GM11168 (cell line): ENCODE data around the gene CRYL1.

Source experiments
- in situ Hi-C: fragments of 300-500 bp; cut with MboI; formaldehyde crosslinking; loops from one replicate; pipeline ENCODE4 v1.12.0; 2022; ENCODE audit warnings: low sequenced_read_pairs; ENCODE audit not compliant: unreplicated experiment

CRYL1 gene

GRCh38 chr13:20534038-20534608 is 8.5 kb upstream of the CRYL1 start:
- in situ Hi-C loops: no loop called here

- in situ Hi-C loops: no loop called here
Observed at GRCh38 chr13:20528452-20528851, 2.8 kb upstream of the CRYL1 start.

GRCh38 chr13:20526664-20527063 is 1.0 kb upstream of the CRYL1 start:
- in situ Hi-C loops: no loop called here

DNA sequence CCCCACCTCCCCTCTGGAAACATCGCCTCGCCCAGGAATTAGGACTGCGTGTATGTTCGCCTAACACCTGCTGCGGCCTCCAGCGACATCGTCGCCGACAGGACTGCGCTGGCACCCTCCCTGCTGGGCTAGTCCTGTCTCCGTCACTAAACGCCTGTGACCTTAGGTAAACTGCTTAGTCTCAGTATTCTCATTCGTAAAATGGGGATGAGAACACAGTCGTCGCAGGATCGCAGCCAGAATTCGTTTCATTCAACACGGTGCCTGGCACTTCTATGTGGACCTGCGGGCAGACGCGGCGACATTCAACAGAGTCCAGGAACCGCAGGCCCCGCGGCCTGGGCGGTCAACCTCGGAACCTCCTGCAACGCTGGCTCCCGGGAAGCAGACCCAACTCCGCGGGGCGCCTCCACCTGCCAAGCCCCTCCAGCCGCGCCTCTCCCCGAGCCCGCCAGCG is 485 bp downstream of the CRYL1 start:
- in situ Hi-C loops: no loop called here

DNA sequence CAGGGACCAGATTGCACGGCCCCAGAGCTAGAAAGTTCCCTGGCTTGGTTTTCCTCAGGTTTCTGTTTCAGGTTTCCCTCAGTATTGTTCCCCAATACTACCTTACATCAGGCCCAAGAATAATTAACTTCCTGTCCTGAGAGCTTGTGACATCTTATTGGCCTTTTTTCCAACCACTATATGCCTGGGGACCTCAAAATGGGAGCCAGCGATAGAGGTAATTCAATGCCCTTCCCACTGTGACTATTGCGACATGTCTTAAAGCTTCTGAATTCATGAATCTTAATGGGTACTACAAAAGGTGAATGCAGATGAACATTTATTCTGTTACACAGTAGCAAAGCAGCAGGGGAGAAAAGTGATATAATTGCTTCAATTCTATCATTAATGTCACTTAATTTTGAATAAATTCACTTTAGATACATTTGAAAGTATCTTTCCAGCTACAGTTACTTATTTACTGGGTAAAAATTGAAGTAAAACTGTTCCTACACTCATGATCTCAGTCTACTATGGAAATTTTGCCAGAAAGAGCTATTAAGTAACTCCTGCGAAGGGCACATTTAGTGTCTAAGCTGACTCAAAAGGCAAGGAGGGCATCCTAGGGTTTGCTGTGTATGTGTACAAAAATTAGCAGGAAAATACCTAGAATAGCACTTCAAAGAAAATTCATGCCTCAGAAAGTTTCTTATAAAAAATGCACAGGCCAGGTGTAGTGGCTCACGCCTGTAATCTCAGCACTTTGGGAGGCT is 4.1 kb downstream of the CRYL1 start:
- in situ Hi-C loops: loop anchor here (25.0 kb wide), 1 partner anchor 391 kb away; the partner anchor contains the start of gene XPO4

GRCh38 chr13:20519875-20520274 is 5.8 kb downstream of the CRYL1 start:
- in situ Hi-C loops: loop anchor here (25.0 kb wide), 1 partner anchor 392 kb away; the partner anchor contains the start of gene XPO4

DNA sequence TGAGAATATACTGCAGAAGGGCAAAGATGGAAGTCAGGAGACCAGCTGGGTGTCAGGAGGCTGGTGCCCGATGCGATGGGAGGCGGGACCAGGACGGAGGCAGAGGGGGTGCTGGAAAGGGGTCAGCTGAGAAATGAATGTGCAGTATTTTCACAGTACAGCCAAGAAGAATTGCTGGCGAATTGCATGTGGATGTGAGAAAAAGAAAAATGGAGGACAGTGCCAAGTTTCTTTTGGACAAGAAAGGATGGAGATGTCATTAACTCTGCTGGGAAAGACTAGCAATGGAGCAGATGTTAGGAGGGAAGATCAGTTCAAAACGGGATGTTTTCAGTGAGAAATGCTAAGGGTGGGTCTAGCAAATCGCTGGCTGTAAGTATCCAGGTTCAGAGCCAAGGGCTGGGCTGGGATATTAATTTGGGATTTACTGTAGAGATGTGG is 7.0 kb downstream of the CRYL1 start:
- in situ Hi-C loops: loop anchor here (25.0 kb wide), 1 partner anchor 394 kb away; the partner anchor contains the start of gene XPO4

DNA sequence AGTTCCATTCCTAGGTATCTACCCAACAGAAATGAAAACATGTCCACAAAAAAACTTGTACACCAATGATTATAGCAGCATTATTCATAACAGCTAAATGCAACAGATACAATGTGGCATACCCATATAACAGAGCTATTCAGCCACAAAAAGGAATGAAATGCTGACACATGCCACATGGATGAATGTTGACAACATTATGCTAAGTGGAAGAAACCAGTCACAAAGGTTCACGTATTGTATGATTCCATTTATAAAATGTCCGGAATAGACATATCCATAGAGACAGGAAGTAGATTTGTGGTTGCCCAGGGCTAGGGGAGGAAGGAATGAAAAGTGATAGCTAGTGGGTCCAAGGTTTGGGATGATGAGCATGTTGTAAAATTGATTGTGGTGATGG is 10.8 kb downstream of the CRYL1 start:
- in situ Hi-C loops: loop anchor here (25.0 kb wide), 1 partner anchor 397 kb away; the partner anchor contains the start of gene XPO4

- in situ Hi-C loops: loop anchor here (25.0 kb wide), 1 partner anchor 399 kb away; the partner anchor contains the start of gene XPO4
Observed at GRCh38 chr13:20513466-20513995, 12.1 kb downstream of the CRYL1 start.

DNA sequence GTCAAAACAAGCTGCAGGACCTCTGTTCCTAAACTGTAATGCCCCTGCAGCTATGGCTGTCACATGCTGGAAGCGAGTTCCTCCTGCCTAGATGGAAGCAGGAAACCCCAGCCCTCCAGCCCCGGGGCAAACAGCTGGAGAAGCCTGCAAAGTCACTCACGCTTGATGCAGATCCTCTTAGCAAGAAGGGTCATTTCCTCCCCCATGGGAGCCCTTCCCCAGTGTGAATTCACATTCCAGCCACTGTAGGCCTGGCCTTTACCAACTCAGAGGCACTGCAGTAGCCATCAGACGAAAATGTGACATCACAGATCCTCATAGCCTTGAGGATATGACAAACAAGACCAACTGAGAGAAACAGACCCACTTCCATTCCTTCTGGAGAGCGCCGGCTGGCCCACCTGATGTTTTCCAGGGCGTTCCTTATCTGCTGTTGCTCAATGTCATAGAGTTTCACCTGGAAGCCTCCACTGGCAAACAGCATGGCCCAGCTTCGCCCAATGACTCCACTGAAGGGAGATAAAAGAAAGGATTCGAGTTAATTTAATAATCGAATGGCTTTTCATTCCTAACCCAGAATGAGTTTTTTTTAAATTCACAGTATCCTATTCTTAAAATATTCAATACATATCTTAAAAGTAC is 13.5 kb downstream of the CRYL1 start:
- in situ Hi-C loops: loop anchor here (25.0 kb wide), 1 partner anchor 400 kb away; the partner anchor contains the start of gene XPO4

DNA sequence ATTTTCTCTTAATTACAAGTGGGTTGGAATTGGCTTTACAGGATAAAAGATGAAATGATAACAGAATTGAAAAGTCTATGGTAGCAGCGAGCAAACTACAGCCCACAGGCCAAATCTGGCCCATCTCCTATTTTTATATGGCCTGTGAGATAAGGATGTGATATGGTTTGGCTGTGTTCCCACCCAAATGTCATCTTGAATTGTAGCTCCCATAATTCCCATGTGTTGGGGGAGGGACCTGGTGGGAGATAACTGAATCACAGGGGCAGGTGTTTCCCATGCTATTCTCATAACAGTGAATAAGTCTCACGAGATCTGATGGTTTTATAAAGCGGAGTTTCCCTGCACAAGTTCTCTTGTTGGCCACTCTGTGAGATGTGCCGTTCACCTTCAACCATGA is 19.0 kb downstream of the CRYL1 start:
- in situ Hi-C loops: loop anchor here (25.0 kb wide), 1 partner anchor 406 kb away; the partner anchor contains the start of gene XPO4

DNA sequence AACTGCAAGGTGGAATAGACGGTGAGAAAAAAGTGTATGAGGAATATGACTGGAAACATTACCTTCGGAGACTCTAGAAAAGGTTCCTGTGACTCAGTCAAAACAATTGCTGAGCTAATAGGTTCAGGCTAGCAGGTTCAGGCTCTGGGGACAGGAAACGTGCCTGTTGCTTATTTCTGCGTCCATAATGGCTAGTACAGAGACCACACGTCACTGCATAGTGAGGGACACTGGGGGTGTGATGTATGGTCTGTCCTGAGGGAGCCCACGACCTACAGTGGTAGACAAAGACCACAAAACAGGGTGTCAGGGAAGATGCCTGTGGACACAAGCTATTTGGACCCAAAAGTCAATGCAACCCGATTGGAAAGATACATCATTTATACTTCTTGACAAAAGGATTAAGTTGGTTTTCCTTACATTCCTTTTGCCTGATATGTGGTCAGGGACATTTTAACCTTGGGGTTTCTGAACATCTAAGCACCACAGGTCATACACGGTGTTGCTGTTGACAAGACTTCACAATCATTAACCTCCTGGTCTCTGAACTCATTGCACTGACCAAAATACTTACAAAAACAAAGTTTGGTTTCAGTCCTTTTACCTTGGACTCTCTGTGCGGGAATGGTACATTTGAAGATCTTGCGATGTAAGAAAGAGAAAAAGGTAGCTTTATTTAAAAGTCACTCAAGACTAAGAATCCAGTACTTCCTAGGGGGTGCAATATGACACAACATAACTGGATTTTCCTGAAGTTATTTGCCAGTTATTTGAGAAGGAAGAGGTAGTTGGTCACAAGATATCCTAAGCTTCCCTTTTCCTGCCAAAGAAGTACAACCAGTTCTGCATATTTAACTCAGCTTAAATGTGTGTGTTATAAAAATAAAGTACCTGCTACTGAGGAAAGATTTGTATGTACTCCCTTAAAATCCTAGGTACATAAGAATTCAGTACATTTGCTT is 20.0 kb downstream of the CRYL1 start:
- in situ Hi-C loops: loop anchor here (25.0 kb wide), 1 partner anchor 407 kb away; the partner anchor contains the start of gene XPO4

DNA sequence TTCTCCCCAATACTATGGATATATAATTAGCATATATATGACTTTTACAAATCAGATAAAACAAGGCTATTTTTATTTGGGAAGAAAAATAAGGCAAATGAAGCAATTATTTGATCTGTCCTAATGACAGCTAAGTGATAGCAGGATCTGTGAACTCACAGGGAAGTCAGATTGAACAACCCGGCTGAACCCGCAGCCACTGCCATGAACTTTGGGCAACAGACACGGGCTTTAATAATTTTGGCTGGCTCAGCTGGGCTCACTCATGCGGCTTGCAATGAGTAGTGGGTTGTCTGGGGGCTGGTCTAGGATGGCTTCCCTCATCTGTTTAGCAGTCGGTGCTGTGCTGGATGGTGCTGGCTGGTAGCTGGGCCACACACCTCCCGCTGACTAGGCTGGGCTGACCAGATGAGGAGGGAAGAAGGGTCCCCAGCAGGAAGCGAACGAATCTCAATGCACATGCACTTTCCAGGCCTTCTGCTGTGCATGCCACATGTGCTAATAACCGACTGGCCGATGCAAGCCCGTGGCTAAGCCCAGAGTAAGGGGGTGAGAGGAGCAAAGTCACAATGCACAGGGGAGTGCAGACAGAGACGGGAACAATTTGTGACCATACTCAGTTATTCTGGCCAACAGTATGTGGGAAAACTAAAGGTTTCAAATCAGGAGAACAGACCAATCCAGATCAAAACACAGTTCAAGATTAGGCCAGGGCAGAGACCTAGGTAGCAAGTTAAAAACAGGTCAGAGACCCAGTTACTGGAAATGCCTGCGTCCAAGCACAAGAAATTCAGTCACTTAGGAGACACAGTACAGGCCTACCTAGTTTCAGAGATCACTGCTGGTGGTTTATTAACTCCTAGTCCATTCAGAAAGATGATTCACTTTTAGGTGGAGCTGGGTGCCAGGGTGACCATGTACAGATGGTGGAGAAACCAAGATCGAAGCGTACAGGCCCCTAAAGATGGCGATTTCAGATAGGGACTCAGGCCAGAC is 22.3 kb downstream of the CRYL1 start:
- in situ Hi-C loops: loop anchor here (25.0 kb wide), 1 partner anchor 409 kb away; the partner anchor contains the start of gene XPO4

- in situ Hi-C loops: loop anchor here (25.0 kb wide), 1 partner anchor 411 kb away; the partner anchor contains the start of gene XPO4
Observed at GRCh38 chr13:20501592-20501991, 24.1 kb downstream of the CRYL1 start.

DNA sequence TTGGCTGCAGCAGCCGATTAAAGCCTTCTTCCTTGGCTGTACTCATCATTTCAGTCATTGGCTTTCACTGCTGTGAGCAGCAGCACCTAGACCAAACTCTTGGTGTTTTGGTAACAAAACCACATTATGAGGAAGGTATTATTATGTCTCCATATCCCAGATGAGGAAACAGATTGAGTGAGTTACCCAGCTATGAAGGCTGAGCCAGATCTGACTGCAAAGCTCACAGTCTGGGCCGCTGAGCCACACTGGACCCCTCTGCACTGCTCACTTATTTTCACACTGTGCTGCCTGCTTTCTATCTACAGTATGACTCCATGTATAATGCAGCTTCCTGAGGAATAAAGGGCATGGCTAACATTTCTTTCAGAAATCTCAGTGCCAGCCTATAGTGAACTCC is 24.5 kb downstream of the CRYL1 start:
- in situ Hi-C loops: loop anchor here (25.0 kb wide), 1 partner anchor 411 kb away; the partner anchor contains the start of gene XPO4

DNA sequence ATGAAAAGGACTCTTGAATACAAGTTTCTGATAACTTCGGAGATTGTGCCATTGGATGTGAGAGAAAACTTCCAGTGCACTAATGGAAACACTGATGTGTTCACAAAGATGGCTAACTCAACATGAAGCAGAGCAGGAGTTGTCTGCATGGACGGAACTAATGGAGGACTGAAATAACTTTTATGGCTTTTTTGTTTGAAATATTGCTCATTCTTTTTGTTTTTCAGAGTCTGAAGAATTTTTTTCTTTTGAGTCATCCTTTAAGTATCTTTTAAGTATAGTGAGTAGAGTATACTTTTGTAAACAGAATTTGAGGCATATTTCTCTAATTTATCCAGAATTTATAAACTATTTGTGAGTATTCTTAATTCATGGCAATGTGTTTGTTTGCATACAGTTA is 25.7 kb downstream of the CRYL1 start:
- in situ Hi-C loops: loop anchor here (5.0 to 25.0 kb wide), 4 partner anchors 298 to 687 kb away; partner anchors contain the start of genes MRPL57, SKA3 and XPO4

DNA sequence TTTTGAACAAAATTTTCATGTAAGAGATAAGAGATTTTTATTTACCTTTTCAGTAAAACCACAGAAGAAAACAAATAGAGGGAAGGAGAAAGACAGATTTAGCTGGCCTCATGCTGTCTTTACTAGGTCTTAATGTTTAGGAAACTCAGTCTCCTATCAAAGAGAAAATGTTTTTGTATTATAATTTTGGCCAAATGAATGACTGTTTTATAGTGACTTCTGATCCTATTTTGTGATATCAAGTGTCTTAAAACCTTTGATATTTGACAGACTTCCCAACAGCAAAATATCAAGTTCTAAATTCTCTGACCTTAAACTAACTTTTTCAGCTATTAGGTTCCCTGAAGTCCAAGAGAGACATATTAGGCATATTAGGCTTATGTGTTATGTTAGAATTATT is 27.0 kb downstream of the CRYL1 start:
- in situ Hi-C loops: loop anchor here (5.0 to 25.0 kb wide), 3 partner anchors 296 to 689 kb away; partner anchors contain the start of genes MRPL57 and SKA3

- in situ Hi-C loops: loop anchor here (5.0 to 25.0 kb wide), 3 partner anchors 296 to 689 kb away; partner anchors contain the start of genes MRPL57 and SKA3
Observed at GRCh38 chr13:20498129-20498528, 27.5 kb downstream of the CRYL1 start.
